ENCODE results near the gene SAMD4B. TPM values are rescaled to one million over a fixed set of nuclear protein-coding genes. Genes with fewer than 3 reads are reported as not detected.

The SAMD4B gene
- total and polyA plus RNA-seq, 2 experiments from 2014 or later = 54.8 to 61.0 TPM

- Histone ChIP-seq H3K9me3 (ENCODE audit: low read depth) (no peaks in the 10 kb centered on the region), H2AFZ (peak overlapping the region; percentile 24), H3K4me3 (peak overlapping the region; percentile 42), H3K36me3 (replicated peaks; ENCODE audit: insufficient read depth, low read depth) (no peaks in the 10 kb centered on the region), H3K79me2 (peaks cover 38% of the 10 kb centered on the region), H3K4me2 (peak overlapping the region; percentile 91), H3K27ac (peak overlapping the region; percentile 97), H4K20me1 (ENCODE audit: insufficient read depth, poor library complexity, severe bottlenecking) (no peaks in the 10 kb centered on the region), H3K4me1 (ENCODE audit: insufficient read depth) (peaks cover 15% of the 10 kb centered on the region), H3K27me3 (no peaks in the 10 kb centered on the region), H3K9me2 (replicated peaks; ENCODE audit: insufficient read depth) (no peaks in the 10 kb centered on the region)
- peak; percentile 91 for DNase-seq (ENCODE audit: low spot score)
- 2% methylated on average over 10 of the region's 10 CpGs for WGBS (ENCODE audit: low lambda C conversion rate, missing lambda C conversion rate)
- TF ChIP-seq EZH2phosphoT487 (IDR thresholded peaks at IDR 0.05; ENCODE audit: low read depth, severe bottlenecking, unreplicated experiment) (no peak), EZH2 (IDR thresholded peaks at IDR 0.05; ENCODE audit: borderline replicate concordance) (no peak), CTCF (IDR thresholded peaks at IDR 0.05; ENCODE audit: poor library complexity) (no peak)
Observed at GRCh38 chr19:39390451-39390750, 48.2 kb downstream of the SAMD4B start.

GRCh38 chr19:39390751-39391437 is 48.7 kb downstream of the SAMD4B start, which contains the start of the genes MED29 and PAF1:
MED29 (plus strand) TSS chr19:39391378; CDS start chr19:39391423, 45 bp downstream.
PAF1 (minus strand) TSS chr19:39391106; CDS start chr19:39390864, 242 bp downstream.
- H2AFZ ChIP-seq = peak within 1 kb of the TSS; percentile 26
- WGBS (ENCODE audit: low lambda C conversion rate, missing lambda C conversion rate) = 1% methylated on average over 58 of the region's 60 CpGs
- peaks cover 38% of the 10 kb centered on the region for H3K79me2 ChIP-seq
- H3K27me3 ChIP-seq = no peaks in the 10 kb centered on the region
- H3K9me2 ChIP-seq (replicated peaks; ENCODE audit: insufficient read depth) = no peaks in the 10 kb centered on the region
- H3K9me3 ChIP-seq (ENCODE audit: low read depth) = no peaks in the 10 kb centered on the region
- H3K4me1 ChIP-seq (ENCODE audit: insufficient read depth) = peaks cover 15% of the 10 kb centered on the region
- peak within 1 kb of the TSS; percentile 60 for H3K4me3 ChIP-seq
- no peaks in the 10 kb centered on the region for H3K36me3 ChIP-seq (replicated peaks; ENCODE audit: insufficient read depth, low read depth)
- TF ChIP-seq CTCF (IDR thresholded peaks at IDR 0.05; ENCODE audit: poor library complexity) (peak; percentile 31), EZH2phosphoT487 (IDR thresholded peaks at IDR 0.05; ENCODE audit: low read depth, severe bottlenecking, unreplicated experiment) (no peak)
- DNase-seq (ENCODE audit: low spot score) = peak; percentile 99
- H3K27ac ChIP-seq = peak within 1 kb of the TSS; percentile 97
- no peaks in the 10 kb centered on the region for H4K20me1 ChIP-seq (ENCODE audit: insufficient read depth, poor library complexity, severe bottlenecking)
- H3K4me2 ChIP-seq = peak within 1 kb of the TSS; percentile 97

GRCh38 chr19:39397360-39398296 is 55.4 kb downstream of the SAMD4B start:
- Histone ChIP-seq H3K4me1 (ENCODE audit: insufficient read depth) (peaks cover 32% of the 10 kb centered on the region), H4K20me1 (ENCODE audit: insufficient read depth, poor library complexity, severe bottlenecking) (no peaks in the 10 kb centered on the region), H3K9me3 (ENCODE audit: low read depth) (no peaks in the 10 kb centered on the region), H3K27ac (peak overlapping the region; percentile 100), H3K27me3 (no peaks in the 10 kb centered on the region), H2AFZ (no peak overlapping the region), H3K9me2 (replicated peaks; ENCODE audit: insufficient read depth) (no peaks in the 10 kb centered on the region), H3K36me3 (replicated peaks; ENCODE audit: insufficient read depth, low read depth) (no peaks in the 10 kb centered on the region), H3K4me3 (no peak overlapping the region), H3K4me2 (peak overlapping the region; percentile 64), H3K79me2 (peaks cover 14% of the 10 kb centered on the region)
- DNase-seq (ENCODE audit: low spot score) = peak; percentile 95
- 55% methylated on average over 13 of the region's 17 CpGs for WGBS (ENCODE audit: low lambda C conversion rate, missing lambda C conversion rate)
- TF ChIP-seq EZH2phosphoT487 (IDR thresholded peaks at IDR 0.05; ENCODE audit: low read depth, severe bottlenecking, unreplicated experiment) = no peak
- TF ChIP-seq CTCF (IDR thresholded peaks at IDR 0.05; ENCODE audit: poor library complexity) = peak; percentile 94
- no peak for TF ChIP-seq EZH2 (IDR thresholded peaks at IDR 0.05; ENCODE audit: borderline replicate concordance)

Data from hepatocyte (in vitro differentiated cells).